Mucosa of rectum (tissue), 2 donors: ENCODE data around the gene THOC5.
"Not testable (repeated sequence)": the region's sequence is repeated elsewhere in the genome, so short reads cannot be mapped to it uniquely, and the experiment has no call there.

Experiments used
- H3K27ac ChIP-seq, 2 donors: one replicate each; pipeline ENCODE4 v1.7.0; 2013; ENCODE audit warnings: inconsistent platforms in 2 of 2, low read depth in 2 of 2, low read length in 2 of 2
- H3K27me3 ChIP-seq, 2 donors: one replicate each; pipeline ENCODE4 v1.7.0; 2013; ENCODE audit warnings: low read length in 2 of 2; ENCODE audit not compliant: control insufficient read depth in 2 of 2, insufficient read depth in 2 of 2
- H3K36me3 ChIP-seq, 2 donors: one replicate each; pipeline ENCODE4 v1.7.0; 2013; ENCODE audit warnings: low read length in 2 of 2; ENCODE audit not compliant: control insufficient read depth in 2 of 2, insufficient read depth in 2 of 2
- H3K4me1 ChIP-seq, 2 donors: one replicate each; pipeline ENCODE4 v1.7.0; 2013; ENCODE audit warnings: low read length in 2 of 2, mild to moderate bottlenecking in 1 of 2; ENCODE audit not compliant: control insufficient read depth in 2 of 2, insufficient read depth in 2 of 2
- H3K4me3 ChIP-seq, 2 donors: one replicate each; pipeline ENCODE4 v1.7.0; 2013; ENCODE audit warnings: low read length in 2 of 2
- H3K9ac ChIP-seq, 2 donors: one replicate each; pipeline ENCODE4 v1.7.0; 2013; ENCODE audit warnings: low read length in 2 of 2, low read depth in 1 of 2, mild to moderate bottlenecking in 1 of 2
- H3K9me3 ChIP-seq, 2 donors: one replicate each; pipeline ENCODE4 v1.7.0; 2013; ENCODE audit warnings: low read length in 2 of 2; ENCODE audit not compliant: control insufficient read depth in 2 of 2
- donor health status: healthy.
- donor health status: Normal muscosa, but diverticular disease.

THOC5 gene

DNA sequence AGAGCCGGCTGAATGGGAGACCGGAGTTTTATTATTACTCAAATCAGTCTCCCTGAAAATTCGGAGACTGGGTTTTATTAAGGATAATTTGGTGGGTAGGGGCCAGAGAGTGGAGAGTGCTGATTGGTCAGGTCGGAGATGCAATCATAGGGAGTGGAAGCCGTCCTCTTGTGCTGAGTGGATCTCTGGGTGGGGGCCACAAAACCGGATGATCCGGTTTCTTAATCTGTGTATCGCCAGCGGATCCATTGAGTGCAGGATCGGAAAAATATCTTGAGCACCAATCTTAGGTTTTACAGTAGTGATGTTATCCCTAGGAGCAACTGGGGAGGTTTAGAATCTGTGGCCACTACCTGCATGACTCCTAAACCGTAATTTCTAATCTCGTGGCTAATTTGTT, 28.2 kb upstream of the THOC5 start:
- Histone ChIP-seq H3K27ac (peak overlapping the region; percentile 11 to 13), H3K4me3 (peak overlapping the region; percentile 69 to 74), H3K36me3 (no peaks in the 10 kb centered on the region), H3K9ac (peak overlapping the region in 1 of 2 donors; percentile 47), H3K9me3 (no peaks in the 10 kb centered on the region), H3K27me3 (no peaks in the 10 kb centered on the region), H3K4me1 (peaks cover 8 to 9% of the 10 kb centered on the region in 2 donors)

- Histone ChIP-seq H3K4me3 (peak overlapping the region; percentile 69 to 74), H3K36me3 (no peaks in the 10 kb centered on the region), H3K27ac (peak overlapping the region; percentile 11 to 61), H3K9ac (peak overlapping the region; percentile 26 to 47), H3K27me3 (no peaks in the 10 kb centered on the region), H3K4me1 (peaks cover 8 to 9% of the 10 kb centered on the region in 2 donors), H3K9me3 (no peaks in the 10 kb centered on the region)
Measured at GRCh38 chr22:29580200-29580810, 26.7 kb upstream of the THOC5 start.

GRCh38 chr22:29578462-29579200, 25.1 kb upstream of the THOC5 start:
- Histone ChIP-seq H3K4me3 (no peak overlapping the region), H3K4me1 (peaks cover 8 to 9% of the 10 kb centered on the region in 2 donors), H3K9me3 (no peaks in the 10 kb centered on the region), H3K36me3 (no peaks in the 10 kb centered on the region), H3K27me3 (no peaks in the 10 kb centered on the region), H3K9ac (no peak overlapping the region), H3K27ac (no peak overlapping the region)

DNA sequence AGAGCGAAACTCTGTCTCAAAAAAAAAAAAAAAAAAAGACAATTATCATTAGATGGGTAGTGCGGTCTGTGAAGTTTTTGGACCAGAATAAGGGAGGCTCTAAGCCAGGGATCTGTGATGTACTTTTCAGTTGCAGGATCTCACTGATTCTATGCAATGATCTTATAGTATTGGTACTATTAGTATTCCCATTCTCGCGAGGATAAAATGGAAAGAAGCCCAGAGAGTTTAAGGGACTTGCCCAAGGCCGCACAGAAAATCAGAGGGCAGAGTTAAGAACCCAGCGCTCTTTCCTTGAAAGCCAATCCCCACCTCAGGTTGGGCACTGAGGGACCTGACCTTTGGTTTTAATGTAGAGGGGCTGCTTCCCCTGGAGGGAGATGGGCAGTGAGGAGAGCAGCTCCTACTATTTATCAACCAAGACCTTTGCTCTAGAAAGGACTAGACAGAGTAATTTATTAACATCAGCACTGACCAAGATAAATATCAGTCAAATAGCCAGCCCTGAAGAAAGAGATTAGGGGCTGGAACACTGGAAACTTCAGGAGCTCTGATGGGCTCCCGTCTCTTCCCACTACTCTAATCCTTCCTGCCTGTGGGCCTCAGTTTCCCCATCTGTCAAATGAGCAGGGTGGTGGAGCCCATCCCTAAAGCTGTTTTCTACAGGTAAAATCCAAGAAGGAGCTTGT, 21.3 kb upstream of the THOC5 start:
- H3K27me3 ChIP-seq = no peaks in the 10 kb centered on the region
- no peaks in the 10 kb centered on the region for H3K9me3 ChIP-seq
- H3K27ac ChIP-seq = no peak overlapping the region
- H3K4me1 ChIP-seq = peaks cover 0 to under 1% of the 10 kb centered on the region in 2 donors
- H3K4me3 ChIP-seq = no peak overlapping the region
- H3K36me3 ChIP-seq = peaks cover 3 to 6% of the 10 kb centered on the region in 2 donors
- no peak overlapping the region for H3K9ac ChIP-seq

DNA sequence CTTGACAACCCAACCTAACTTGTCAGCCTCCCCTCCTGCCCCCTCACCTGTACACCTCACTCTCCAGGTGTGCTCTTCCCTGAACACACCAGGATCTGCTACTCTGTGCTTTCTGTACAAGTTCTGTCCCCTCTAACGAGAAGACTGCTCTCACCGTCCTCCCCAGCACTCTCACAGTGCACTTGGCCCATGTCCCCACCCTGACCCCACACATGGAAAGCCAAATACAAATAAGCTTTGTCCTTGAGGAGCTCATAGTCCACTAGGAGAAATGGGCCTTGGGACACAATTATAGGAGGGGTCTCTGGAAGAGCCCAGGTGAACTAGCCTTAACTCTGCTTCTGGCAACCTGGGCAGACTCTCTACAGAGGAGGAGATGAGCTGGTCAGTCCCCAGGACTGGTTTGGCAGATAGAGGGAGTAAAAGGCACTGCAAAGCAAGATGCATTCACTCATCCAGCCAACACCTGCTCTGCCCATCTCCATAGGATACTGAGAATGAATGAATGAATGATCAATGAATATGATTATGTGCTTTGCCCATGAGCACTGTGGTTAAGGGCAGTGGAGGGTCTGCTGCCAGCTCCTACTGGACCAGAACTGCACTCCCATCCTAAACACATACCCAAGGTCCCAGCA, 17.5 kb upstream of the THOC5 start:
- Histone ChIP-seq H3K36me3 (peaks cover 10 to 18% of the 10 kb centered on the region in 2 donors), H3K9me3 (no peaks in the 10 kb centered on the region), H3K4me3 (no peak overlapping the region)

GRCh38 chr22:29570456-29570855, 16.9 kb upstream of the THOC5 start:
- H3K4me3 ChIP-seq = no peak overlapping the region
- H3K27ac ChIP-seq = no peak overlapping the region
- H3K9ac ChIP-seq = no peak overlapping the region
- peaks cover 10 to 18% of the 10 kb centered on the region in 2 donors for H3K36me3 ChIP-seq
- H3K27me3 ChIP-seq = no peaks in the 10 kb centered on the region
- H3K9me3 ChIP-seq = no peaks in the 10 kb centered on the region
- H3K4me1 ChIP-seq = no peaks in the 10 kb centered on the region

More for the DNA sequence above, 17.5 kb upstream of the THOC5 start:
- Histone ChIP-seq H3K9ac (no peak overlapping the region), H3K4me1 (no peaks in the 10 kb centered on the region), H3K27ac (no peak overlapping the region), H3K27me3 (no peaks in the 10 kb centered on the region)

DNA sequence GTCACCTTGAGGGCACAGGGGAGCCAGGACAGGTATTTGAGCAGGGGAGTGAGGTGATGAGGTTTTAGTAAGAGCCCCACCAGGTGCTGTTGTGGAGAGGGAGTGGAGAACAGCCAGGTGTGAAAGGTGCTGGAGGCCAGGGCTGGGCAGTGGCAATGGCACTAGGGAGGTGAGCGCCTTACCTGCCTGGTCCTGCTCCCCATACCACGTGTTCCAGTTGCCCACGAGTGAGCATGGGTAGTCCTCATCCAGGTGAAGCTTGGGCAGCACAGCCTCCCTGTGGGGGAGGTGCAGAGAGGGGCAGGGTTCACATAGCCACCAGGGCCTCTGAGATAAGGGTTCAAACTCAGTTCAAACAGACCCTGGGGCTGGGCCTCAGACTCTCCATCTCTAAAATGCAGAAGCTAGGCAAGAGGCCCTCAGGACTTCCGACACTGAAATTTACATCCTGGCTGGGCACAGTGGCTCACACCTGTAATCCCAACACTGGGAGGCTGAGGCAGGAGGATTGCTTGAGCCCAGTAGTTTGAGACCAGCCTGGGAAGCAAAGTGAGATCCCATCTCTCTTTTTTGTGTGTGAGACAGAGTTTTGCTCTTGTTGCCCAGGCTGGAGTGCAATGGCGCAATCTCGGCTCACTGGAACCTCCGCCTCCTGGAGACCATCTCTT, 15.6 kb upstream of the THOC5 start:
- no peak overlapping the region for H3K4me3 ChIP-seq
- H3K36me3 ChIP-seq = peaks cover 10 to 21% of the 10 kb centered on the region in 2 donors
- H3K27me3 ChIP-seq = no peaks in the 10 kb centered on the region

GRCh38 chr22:29567338-29567737, 13.8 kb upstream of the THOC5 start:
- no peak overlapping the region for H3K4me3 ChIP-seq
- H3K27ac ChIP-seq = no peak overlapping the region
- no peaks in the 10 kb centered on the region for H3K4me1 ChIP-seq
- H3K36me3 ChIP-seq = peaks cover 10 to 24% of the 10 kb centered on the region in 2 donors
- H3K27me3 ChIP-seq = no peaks in the 10 kb centered on the region
- H3K9ac ChIP-seq = no peak overlapping the region
- no peaks in the 10 kb centered on the region for H3K9me3 ChIP-seq

More for the DNA sequence above, 15.6 kb upstream of the THOC5 start:
- Histone ChIP-seq H3K9me3 (no peaks in the 10 kb centered on the region), H3K27ac (no peak overlapping the region), H3K4me1 (no peaks in the 10 kb centered on the region), H3K9ac (no peak overlapping the region)

GRCh38 chr22:29566513-29566912, 13.0 kb upstream of the THOC5 start:
- H3K4me1 ChIP-seq, H3K27ac ChIP-seq, H3K9ac ChIP-seq, H3K27me3 ChIP-seq, H3K4me3 ChIP-seq, H3K9me3 ChIP-seq: not testable (repeated sequence)
- peaks cover 14 to 28% of the 10 kb centered on the region in 2 donors for H3K36me3 ChIP-seq
